Tibial nerve (tissue), 4 donors: Measurements from ENCODE around the gene ZKSCAN2. TPM values are rescaled to one million over a fixed set of nuclear protein-coding genes. Genes with fewer than 3 reads are reported as not detected.

ENCODE experiments used
- DNase-seq, 2 donors: peaks; one replicate each; pipeline ENCODE4 v3.0.0-alpha.2; 2019; ENCODE audit warnings: low spot score in 2 of 2
- H3K27ac ChIP-seq, 4 donors: fragments of 200-600 bp; sonication (generic) in 3 of 4; one replicate each; pipeline ENCODE4 v1.5.1; 2017 to 2019; ENCODE audit warnings: mild to moderate bottlenecking in 1 of 4
- H3K27me3 ChIP-seq, 2 donors: fragments of 200-600 bp; sonication (generic) in 1 of 2; one replicate each; pipeline versions ENCODE4 v1.5.1 to v1.6.0; 2017 to 2019
- H3K36me3 ChIP-seq, 3 donors: fragments of 200-600 bp; sonication (generic); one replicate each; pipeline ENCODE4 v1.5.1; 2018 to 2019
- H3K4me1 ChIP-seq, 4 donors: fragments of 200-600 bp; sonication (generic) in 3 of 4; one replicate each; pipeline ENCODE4 v1.5.1; 2017 to 2019
- H3K4me3 ChIP-seq, 4 donors: fragments of 200-600 bp; sonication (generic) in 3 of 4; one replicate each; pipeline ENCODE4 v1.5.1; 2017 to 2019; ENCODE audit warnings: mild to moderate bottlenecking in 1 of 4, moderate library complexity in 1 of 4
- H3K9me3 ChIP-seq, 4 donors: fragments of 200-600 bp; sonication (generic) in 3 of 4; one replicate each; pipeline ENCODE4 v1.5.1; 2017 to 2019
- CTCF ChIP-seq, 5 experiments: fragments of 200-600 bp in 3 of 5; fragments of 450-650 bp in 2 of 5; sonication (generic) in 3 of 5; IDR thresholded peaks; one replicate each; pipeline ENCODE4 v1.5.1; 2016 to 2019; ENCODE audit warnings: antibody characterized with exemption in 5 of 5, mild to moderate bottlenecking in 3 of 5, moderate library complexity in 2 of 5
- EP300 ChIP-seq, 2 donors: sonication (generic); formaldehyde crosslinking; IDR thresholded peaks; one replicate each; pipeline ENCODE4 v1.6.1; 2017; ENCODE audit warnings: antibody characterized with exemption in 2 of 2, mild to moderate bottlenecking in 1 of 2
- POLR2A ChIP-seq, 2 donors: fragments of 450-650 bp; IDR thresholded peaks; one replicate each; pipeline ENCODE4 v1.6.1; 2017; ENCODE audit warnings: antibody characterized with exemption in 2 of 2, mild to moderate bottlenecking in 2 of 2, moderate library complexity in 2 of 2
- WGBS, 2 donors: methylation state at CpG; one replicate each; pipeline ENCODE4 v1.1.5; 2018; 5-methylcytosine and 5-hydroxymethylcytosine counted together
- total RNA-seq, 4 donors: library from RNA; depleted of rRNA; stranded (reverse); fragments of >200 nt; gene quantifications; one replicate each; pipeline ENCODE4 v1.1.0, GENCODE V29; 2016

Gene ZKSCAN2
- total RNA-seq, 4 donors from 2014 or later, result 2.0 to 5.0 (median 4.0) TPM

- peaks cover 0 to 8% (median 0%) of the 10 kb centered on the region in 4 donors for H3K9me3 ChIP-seq
- H3K27me3 ChIP-seq, result no peaks in the 10 kb centered on the region
- H3K27ac ChIP-seq, result no peak overlapping the region
- H3K4me1 ChIP-seq, result no peaks in the 10 kb centered on the region
- 92 to 96% methylated on average over 3 of the region's 3 CpGs for WGBS, 2 donors
- no peak overlapping the region for H3K4me3 ChIP-seq
- H3K36me3 ChIP-seq, result no peaks in the 10 kb centered on the region
- DNase-seq, result no peak
- TF ChIP-seq CTCF (IDR thresholded peaks at IDR 0.05), result no peak
- TF ChIP-seq EP300 (IDR thresholded peaks at IDR 0.05), result no peak
- TF ChIP-seq POLR2A (IDR thresholded peaks at IDR 0.05), result no peak
Observed at GRCh38 chr16:25289466-25289865, 31.8 kb upstream of the ZKSCAN2 start.

- 71 to 78% methylated on average over 7 of the region's 7 CpGs for WGBS, 2 donors
- H3K27me3 ChIP-seq, result no peaks in the 10 kb centered on the region
- H3K36me3 ChIP-seq, result no peaks in the 10 kb centered on the region
- H3K4me3 ChIP-seq, result no peak overlapping the region
- no peak overlapping the region for H3K27ac ChIP-seq
- peaks cover 0 to 20% (median 3%) of the 10 kb centered on the region in 4 donors for H3K9me3 ChIP-seq
- DNase-seq, result no peak
- TF ChIP-seq CTCF (IDR thresholded peaks at IDR 0.05) (no peak), POLR2A (IDR thresholded peaks at IDR 0.05) (no peak), EP300 (IDR thresholded peaks at IDR 0.05) (no peak)
- H3K4me1 ChIP-seq, result no peaks in the 10 kb centered on the region
Observed at GRCh38 chr16:25279491-25279890, 21.8 kb upstream of the ZKSCAN2 start.

- Histone ChIP-seq H3K9me3 (no peaks in the 10 kb centered on the region), H3K4me3 (no peak overlapping the region), H3K27me3 (no peaks in the 10 kb centered on the region), H3K4me1 (no peaks in the 10 kb centered on the region), H3K36me3 (peaks cover 0 to 10% (median 0%) of the 10 kb centered on the region in 3 donors), H3K27ac (no peak overlapping the region)
- TF ChIP-seq EP300 (IDR thresholded peaks at IDR 0.05) (no peak), POLR2A (IDR thresholded peaks at IDR 0.05) (no peak), CTCF (IDR thresholded peaks at IDR 0.05) (no peak)
- DNase-seq, result no peak
- 54 to 71% methylated on average over 5 of the region's 5 CpGs for WGBS, 2 donors
Observed at GRCh38 chr16:25271421-25271820, 13.8 kb upstream of the ZKSCAN2 start.

- TF ChIP-seq CTCF (IDR thresholded peaks at IDR 0.05), result no peak
- TF ChIP-seq POLR2A (IDR thresholded peaks at IDR 0.05), result no peak
- TF ChIP-seq EP300 (IDR thresholded peaks at IDR 0.05), result no peak
- Histone ChIP-seq H3K27ac (no peak overlapping the region), H3K4me1 (no peaks in the 10 kb centered on the region), H3K9me3 (no peaks in the 10 kb centered on the region), H3K36me3 (peaks cover 0 to 10% (median 0%) of the 10 kb centered on the region in 3 donors), H3K27me3 (no peaks in the 10 kb centered on the region), H3K4me3 (no peak overlapping the region)
- 76 to 79% methylated on average over 6 of the region's 6 CpGs for WGBS, 2 donors
- DNase-seq, result no peak
Observed at GRCh38 chr16:25270577-25270976, 12.9 kb upstream of the ZKSCAN2 start.

- Histone ChIP-seq H3K4me3 (no peak overlapping the region), H3K9me3 (no peaks in the 10 kb centered on the region), H3K27me3 (no peaks in the 10 kb centered on the region), H3K36me3 (peaks cover 0 to 10% (median 0%) of the 10 kb centered on the region in 3 donors), H3K27ac (no peak overlapping the region), H3K4me1 (no peaks in the 10 kb centered on the region)
- no peak for TF ChIP-seq CTCF (IDR thresholded peaks at IDR 0.05)
- no peak for TF ChIP-seq EP300 (IDR thresholded peaks at IDR 0.05)
- no peak for TF ChIP-seq POLR2A (IDR thresholded peaks at IDR 0.05)
- DNase-seq, result no peak
- 93 to 97% methylated on average over 1 of the region's 1 CpG for WGBS, 2 donors
Observed at GRCh38 chr16:25269879-25270278, 12.2 kb upstream of the ZKSCAN2 start.
